ENCODE results near the gene MORC2. TPM values are rescaled to one million over a fixed set of nuclear protein-coding genes. Genes with fewer than 3 reads are reported as not detected.

MORC2 gene
- polyA plus RNA-seq, 6 donors from 2014 or later = 0.76 to 4.5 (median 1.9) TPM; not detected in 1

DNA sequence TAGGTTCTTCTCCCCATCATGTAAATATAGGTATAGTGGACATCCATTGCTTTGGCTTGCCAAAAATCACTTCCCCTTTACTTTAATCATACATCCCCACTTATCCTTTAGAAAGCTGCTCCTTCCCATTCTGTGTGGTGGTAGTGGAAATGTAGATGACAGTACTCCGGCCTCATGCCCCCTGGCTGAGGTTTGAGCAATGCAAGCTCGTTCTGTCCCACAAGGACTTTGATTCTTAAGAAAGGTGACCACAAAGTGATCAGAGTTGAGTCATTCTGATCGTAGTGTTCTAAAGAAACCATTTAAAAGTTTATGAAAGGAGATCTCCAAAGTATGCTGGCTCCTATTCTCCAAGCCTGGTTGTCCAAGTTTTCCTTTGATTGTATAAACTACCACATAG, 11.4 kb upstream of the MORC2 start:
- H3K9me3 Mint-ChIP-seq = peaks cover 6 to 91% (median 79%) of the 10 kb centered on the region in 7 donors
- ATAC-seq (ENCODE audit: low read depth in 2 of 2) = no peak
- H3K36me3 Mint-ChIP-seq = peaks cover 24 to 28% of the 10 kb centered on the region in 2 donors
- no peak overlapping the region for H3K4me3 Mint-ChIP-seq
- DNase-seq = no peak
- H3K27me3 Mint-ChIP-seq = no peaks in the 10 kb centered on the region
- peak overlapping the region in 1 of 6 donors; percentile 65 for H3K27ac Mint-ChIP-seq
- peaks cover 4 to 11% (median 4%) of the 10 kb centered on the region in 3 donors for H3K4me1 Mint-ChIP-seq

DNA sequence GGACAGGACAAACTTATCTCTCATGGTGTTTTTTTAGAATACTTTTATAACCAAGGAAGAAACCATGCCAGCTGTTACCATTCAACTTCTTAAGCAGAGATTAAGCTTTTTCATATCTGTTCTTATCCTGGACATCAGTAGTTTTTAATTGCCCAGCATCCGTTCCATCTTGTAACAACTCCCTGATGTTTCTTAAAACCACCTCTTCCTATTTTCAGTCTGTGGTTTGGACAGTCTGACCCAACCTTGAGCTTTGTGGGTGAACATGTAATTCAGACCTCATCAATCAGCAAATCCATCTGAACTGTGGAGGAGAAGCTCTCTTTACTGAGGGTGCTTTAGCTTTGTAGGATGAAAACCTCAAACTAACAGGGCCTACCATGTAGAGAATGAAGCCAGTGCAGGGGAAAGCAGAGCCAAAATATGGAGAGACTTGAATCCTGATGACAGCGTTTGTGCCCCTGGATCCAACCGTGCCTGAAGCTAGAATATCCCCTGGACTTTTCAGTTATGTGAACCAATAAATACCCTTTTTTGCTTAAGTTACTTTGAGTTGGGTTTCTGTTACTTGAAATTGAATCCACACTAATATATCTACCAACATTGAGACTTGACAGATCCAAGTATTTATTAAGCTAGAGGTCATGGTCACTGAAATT, 9.9 kb upstream of the MORC2 start:
- DNase-seq = no peak
- ATAC-seq (ENCODE audit: low read depth in 2 of 2) = no peak
- Mint-ChIP-seq H3K4me1 (peaks cover 4 to 22% (median 9%) of the 10 kb centered on the region in 3 donors), H3K4me3 (no peak overlapping the region), H3K27ac (no peak overlapping the region), H3K36me3 (peaks cover 23 to 31% of the 10 kb centered on the region in 2 donors), H3K27me3 (no peaks in the 10 kb centered on the region), H3K9me3 (peaks cover 0 to 88% (median 68%) of the 10 kb centered on the region in 7 donors)

- Mint-ChIP-seq H3K4me3 (peak overlapping the region; percentile 85 to 99 (median 96)), H3K27ac (peak overlapping the region; percentile 77 to 98 (median 86)), H3K36me3 (peaks cover 29 to 39% of the 10 kb centered on the region in 2 donors), H3K4me1 (peaks cover 34 to 65% (median 36%) of the 10 kb centered on the region in 3 donors), H3K27me3 (no peaks in the 10 kb centered on the region), H3K9me3 (peaks cover 6 to 42% (median 34%) of the 10 kb centered on the region in 7 donors)
- no peak for ATAC-seq (ENCODE audit: low read depth in 2 of 2)
- DNase-seq = no peak
Observed at GRCh38 chr22:30970356-30970746, 1.8 kb upstream of the MORC2 start.

DNA sequence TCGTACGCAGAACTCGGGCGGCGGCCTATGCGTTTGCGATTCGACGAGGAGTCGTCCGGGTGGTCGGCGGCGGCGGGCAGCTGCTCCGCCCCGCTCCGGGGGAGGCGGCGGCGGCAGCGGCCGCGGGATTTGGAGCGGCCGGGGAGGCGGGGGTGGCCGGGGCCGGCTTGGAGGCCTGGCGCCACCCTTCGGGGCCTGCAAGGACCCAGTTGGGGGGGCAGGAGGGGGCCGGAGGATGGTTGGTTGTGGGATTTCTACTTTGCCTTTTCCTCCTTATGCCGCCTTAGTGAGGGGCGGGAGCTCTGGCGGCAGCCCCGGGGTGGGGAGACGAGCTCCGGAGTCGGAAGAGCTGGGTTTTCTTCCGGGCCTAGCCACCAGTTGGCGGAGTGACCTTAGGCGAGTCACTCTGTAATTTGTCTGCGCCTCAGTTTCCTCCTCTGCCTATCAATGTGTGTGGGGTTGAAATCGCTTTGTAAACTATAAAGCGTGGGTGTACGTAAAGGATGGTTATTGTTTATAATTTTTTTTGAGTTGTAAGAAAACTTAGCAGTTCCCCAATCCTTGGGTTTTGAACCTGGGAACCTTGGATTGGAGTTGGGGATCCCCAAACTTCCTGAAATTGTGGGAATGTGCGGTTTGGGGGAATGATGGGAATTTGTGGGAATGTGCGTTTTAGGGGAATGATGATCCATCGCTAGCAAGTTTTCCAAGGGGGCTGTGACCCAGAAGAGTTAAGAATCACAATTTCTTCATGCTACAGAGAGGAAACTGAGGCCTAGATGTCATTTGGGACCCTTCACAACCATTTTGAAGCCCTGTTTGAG, 1.2 kb upstream of the MORC2 start:
- H3K36me3 Mint-ChIP-seq = peaks cover 27 to 33% of the 10 kb centered on the region in 2 donors
- H3K27ac Mint-ChIP-seq = peak overlapping the region; percentile 77 to 98 (median 88)
- H3K9me3 Mint-ChIP-seq = peaks cover 6 to 37% (median 31%) of the 10 kb centered on the region in 7 donors
- ATAC-seq (ENCODE audit: low read depth in 2 of 2) = peak; percentile 24 to 26
- DNase-seq = no peak
- H3K4me1 Mint-ChIP-seq = peaks cover 36 to 62% (median 42%) of the 10 kb centered on the region in 3 donors
- peak overlapping the region; percentile 85 to 99 (median 96) for H3K4me3 Mint-ChIP-seq
- no peaks in the 10 kb centered on the region for H3K27me3 Mint-ChIP-seq

DNA sequence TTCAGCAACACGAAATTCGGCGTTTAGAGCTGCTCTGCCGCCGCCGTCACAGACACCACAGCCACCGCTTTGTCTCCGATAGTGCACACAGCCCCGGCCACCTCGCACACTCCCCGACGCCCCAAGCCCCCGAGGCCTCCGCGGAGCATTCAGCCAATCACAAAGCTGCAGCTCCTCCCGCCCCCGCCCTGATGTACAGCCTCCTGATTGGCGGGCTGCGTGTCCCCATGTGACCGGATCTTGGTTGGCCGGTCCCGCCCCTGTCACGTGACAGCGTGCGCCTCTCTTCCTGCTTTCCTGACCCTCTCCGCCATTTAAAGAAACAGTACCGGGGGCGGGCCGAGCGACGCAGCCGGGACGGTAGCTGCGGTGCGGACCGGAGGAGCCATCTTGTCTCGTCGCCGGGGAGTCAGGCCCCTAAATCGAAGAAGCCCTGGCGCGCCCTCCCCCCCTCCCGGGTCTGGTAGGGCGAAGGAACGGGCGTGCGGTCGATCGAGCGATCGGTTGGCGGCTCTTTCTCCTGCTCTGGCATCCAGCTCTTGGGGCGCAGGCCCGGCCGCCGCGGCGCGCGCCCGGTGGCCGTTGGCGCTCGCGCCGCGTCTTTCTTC, 454 bp upstream of the MORC2 start, which contains the start of gene TUG1:
TUG1 (plus strand) TSS at position 342 of the 608 bp plus-strand sequence.
- Mint-ChIP-seq H3K4me3 (peak within 1 kb of the TSS; percentile 85 to 99 (median 96)), H3K27me3 (no peaks in the 10 kb centered on the region), H3K36me3 (peaks cover 20 to 26% of the 10 kb centered on the region in 2 donors), H3K4me1 (peaks cover 31 to 64% (median 49%) of the 10 kb centered on the region in 3 donors), H3K9me3 (peaks cover 6 to 30% (median 24%) of the 10 kb centered on the region in 7 donors), H3K27ac (peak within 1 kb of the TSS; percentile 90 to 99 (median 96))
- ATAC-seq (ENCODE audit: low read depth in 2 of 2) = peak; percentile 87 to 88
- DNase-seq = peak; percentile 98

DNA sequence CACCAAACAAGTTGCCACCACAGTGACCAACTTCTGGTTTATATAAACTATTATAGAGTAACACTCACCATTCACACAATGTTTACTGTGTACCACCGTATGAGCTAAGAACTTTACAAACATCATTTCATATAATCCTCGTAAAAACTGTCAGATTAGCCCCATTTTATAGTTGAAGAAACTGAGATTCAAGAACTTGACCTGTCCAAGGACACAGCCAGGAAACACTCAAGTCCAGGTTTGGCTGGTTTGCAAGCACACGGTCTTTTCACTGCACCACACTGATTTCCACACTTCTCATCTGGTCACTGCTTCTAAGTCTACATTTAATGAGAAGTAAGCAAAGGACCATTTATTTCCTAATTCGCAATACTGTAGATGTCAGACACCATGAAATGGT, 3.7 kb downstream of the MORC2 start:
- DNase-seq (no peak), ATAC-seq (ENCODE audit: low read depth in 2 of 2) (no peak)
- Mint-ChIP-seq H3K4me1 (peaks cover 9 to 39% (median 23%) of the 10 kb centered on the region in 3 donors), H3K36me3 (no peaks in the 10 kb centered on the region), H3K27ac (peak overlapping the region in 1 of 6 donors; percentile 74), H3K4me3 (peak overlapping the region in 1 of 8 donors; percentile 27), H3K9me3 (peaks cover 0 to 4% (median 0%) of the 10 kb centered on the region in 7 donors), H3K27me3 (no peaks in the 10 kb centered on the region)

GRCh38 chr22:30955153-30955552, 13.4 kb downstream of the MORC2 start:
- H3K9me3 Mint-ChIP-seq = no peaks in the 10 kb centered on the region
- H3K27me3 Mint-ChIP-seq = no peaks in the 10 kb centered on the region
- H3K36me3 Mint-ChIP-seq = peaks cover 0 to 14% of the 10 kb centered on the region in 2 donors
- no peak for ATAC-seq (ENCODE audit: low read depth in 2 of 2)
- H3K27ac Mint-ChIP-seq = no peak overlapping the region
- DNase-seq = no peak
- H3K4me1 Mint-ChIP-seq = no peaks in the 10 kb centered on the region
- no peak overlapping the region for H3K4me3 Mint-ChIP-seq

GRCh38 chr22:30953206-30953605, 15.4 kb downstream of the MORC2 start:
- Mint-ChIP-seq H3K27ac (no peak overlapping the region), H3K4me3 (no peak overlapping the region), H3K4me1 (no peaks in the 10 kb centered on the region), H3K36me3 (peaks cover 0 to 14% of the 10 kb centered on the region in 2 donors), H3K9me3 (no peaks in the 10 kb centered on the region), H3K27me3 (no peaks in the 10 kb centered on the region)
- no peak for DNase-seq
- ATAC-seq (ENCODE audit: low read depth in 2 of 2) = no peak

- DNase-seq (no peak), ATAC-seq (ENCODE audit: low read depth in 2 of 2) (no peak)
- H3K27me3 Mint-ChIP-seq = no peaks in the 10 kb centered on the region
- no peaks in the 10 kb centered on the region for H3K4me1 Mint-ChIP-seq
- H3K9me3 Mint-ChIP-seq = no peaks in the 10 kb centered on the region
- peaks cover 15 to 26% of the 10 kb centered on the region in 2 donors for H3K36me3 Mint-ChIP-seq
- no peak overlapping the region for H3K27ac Mint-ChIP-seq
- no peak overlapping the region for H3K4me3 Mint-ChIP-seq
Observed at GRCh38 chr22:30949934-30950660, 18.5 kb downstream of the MORC2 start.

DNA sequence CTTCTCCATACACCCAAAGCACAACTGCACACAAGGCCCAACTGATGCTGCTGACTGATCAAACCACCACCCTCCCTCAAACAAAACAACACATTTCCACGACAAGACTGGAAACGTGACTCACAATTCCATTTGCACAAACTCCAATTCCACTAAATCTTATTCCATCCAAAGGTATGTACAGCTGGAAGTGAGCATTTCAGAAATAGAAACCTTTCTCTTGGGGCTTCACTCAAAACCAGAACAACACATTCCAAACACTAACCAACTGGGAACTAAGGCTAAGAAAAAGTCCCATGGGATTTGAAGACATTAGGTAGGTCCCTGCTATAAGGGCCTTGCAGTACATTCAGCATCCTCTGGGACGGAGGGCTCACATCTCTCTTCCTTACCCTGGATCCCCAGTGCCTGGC, 19.6 kb downstream of the MORC2 start:
- H3K4me1 Mint-ChIP-seq = peaks cover 0 to 5% (median 0%) of the 10 kb centered on the region in 3 donors

DNA sequence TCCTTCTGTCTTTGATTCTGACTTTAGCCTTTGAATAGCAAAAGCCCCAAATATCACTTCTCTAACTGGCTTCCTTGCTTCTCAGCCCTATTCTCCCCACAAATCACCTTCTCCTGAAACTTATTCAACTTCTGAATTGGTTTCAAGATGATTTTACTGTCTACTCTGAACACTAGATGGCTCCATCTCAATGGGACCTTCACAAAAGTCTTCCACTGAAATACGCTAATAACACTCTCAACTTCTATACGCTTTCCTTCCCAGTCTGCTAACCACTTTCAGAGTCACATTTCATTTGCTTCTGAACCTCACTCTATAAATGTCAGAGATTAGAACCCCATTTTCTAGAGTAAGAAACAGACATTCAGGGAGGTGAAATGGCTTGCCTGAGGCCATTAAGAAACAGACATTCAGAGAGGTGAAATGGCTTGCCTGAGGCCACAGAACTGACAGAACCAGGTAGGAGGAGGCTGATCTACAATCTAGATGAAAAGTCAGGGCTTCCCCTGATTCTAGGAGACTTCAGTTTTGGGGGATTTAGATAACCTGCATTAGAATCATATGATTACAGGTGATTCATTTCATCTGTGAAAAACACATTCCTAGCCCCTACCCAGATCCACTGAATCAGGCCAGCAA, 20.6 kb downstream of the MORC2 start:
- Mint-ChIP-seq H3K36me3 (peaks cover 26 to 28% of the 10 kb centered on the region in 2 donors), H3K4me3 (no peak overlapping the region), H3K27ac (no peak overlapping the region), H3K9me3 (no peaks in the 10 kb centered on the region), H3K4me1 (peaks cover 0 to 5% (median 0%) of the 10 kb centered on the region in 3 donors), H3K27me3 (no peaks in the 10 kb centered on the region)
- ATAC-seq (ENCODE audit: low read depth in 2 of 2) (peak in 1 of 2 donors; percentile 36), DNase-seq (no peak)

More for the DNA sequence above, 19.6 kb downstream of the MORC2 start:
- Mint-ChIP-seq H3K27ac (no peak overlapping the region), H3K4me3 (no peak overlapping the region), H3K36me3 (peaks cover 27 to 29% of the 10 kb centered on the region in 2 donors), H3K9me3 (no peaks in the 10 kb centered on the region), H3K27me3 (no peaks in the 10 kb centered on the region)
- DNase-seq (no peak), ATAC-seq (ENCODE audit: low read depth in 2 of 2) (no peak)

GRCh38 chr22:30947173-30947815, 21.3 kb downstream of the MORC2 start:
- Mint-ChIP-seq H3K27me3 (no peaks in the 10 kb centered on the region), H3K27ac (no peak overlapping the region), H3K4me3 (no peak overlapping the region), H3K4me1 (peaks cover 0 to 5% (median 0%) of the 10 kb centered on the region in 3 donors), H3K36me3 (peaks cover 20 to 28% of the 10 kb centered on the region in 2 donors), H3K9me3 (no peaks in the 10 kb centered on the region)
- ATAC-seq (ENCODE audit: low read depth in 2 of 2) = no peak
- DNase-seq = no peak

All from naive B cell (primary cell).